ENCODE data around the gene RPS16.

Gene RPS16

DNA sequence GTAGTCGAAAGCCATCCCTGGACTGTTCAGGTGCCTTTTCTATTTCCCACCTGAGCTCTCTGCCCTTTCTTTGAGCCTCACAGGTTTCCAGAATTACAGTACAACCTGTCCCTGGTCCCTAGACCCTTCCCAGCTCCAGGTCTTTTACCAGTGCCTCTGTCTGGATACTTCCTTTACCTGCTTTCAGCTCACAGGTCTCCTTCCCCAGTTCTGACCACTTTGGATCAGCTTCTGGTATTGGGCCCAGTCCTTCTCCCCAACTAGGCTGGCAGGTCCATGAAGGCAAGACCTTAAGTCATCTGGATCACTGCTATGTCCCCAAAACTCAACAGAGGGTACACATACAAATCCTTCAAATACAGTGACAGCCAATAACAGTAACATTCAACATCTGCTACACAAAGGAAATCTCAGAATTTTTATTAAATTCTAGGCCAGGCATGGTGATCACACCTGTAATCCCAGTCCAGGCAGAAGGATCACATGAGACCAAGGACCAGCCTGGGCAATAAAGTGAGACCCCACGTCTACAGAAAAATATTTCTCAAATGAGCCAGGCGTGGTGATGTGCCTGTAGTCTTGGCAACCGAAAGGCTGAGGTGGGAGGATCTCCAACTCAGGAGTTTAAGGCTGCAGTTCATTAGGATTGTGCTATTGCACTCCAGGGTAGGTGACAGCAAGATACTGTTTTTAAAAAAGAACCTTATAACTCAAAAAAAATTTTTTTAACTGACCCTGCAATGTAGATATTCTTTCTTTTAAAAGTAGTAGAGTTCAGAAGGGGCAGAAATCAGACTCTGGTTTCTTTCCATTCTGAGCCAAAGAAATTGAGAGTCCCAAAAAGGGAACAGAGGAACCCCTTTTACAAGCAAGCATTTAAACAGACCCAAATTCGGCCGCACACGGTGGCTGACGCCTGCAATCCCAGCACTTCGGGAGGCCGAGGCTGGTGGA is 1.3 kb downstream of the RPS16 start:
- H3K36me3 ChIP-seq, result peaks cover 19% of the 10 kb centered on the region
- H3K9me3 ChIP-seq, result no peaks in the 10 kb centered on the region
- H3K4me3 ChIP-seq (ENCODE audit: low read depth in 1 of 2, low read length in 1 of 2), result peak overlapping the region; percentile 86 to 93
- peaks cover 16 to 29% of the 10 kb centered on the region in 2 experiments for H3K4me1 ChIP-seq (ENCODE audit: control insufficient read depth in 1 of 2, insufficient read depth in 1 of 2, low read depth in 1 of 2, low read length in 1 of 2)
- no peak for TF ChIP-seq CTCF (IDR thresholded peaks at IDR 0.05)
- H3K27ac ChIP-seq, result no peak overlapping the region
- peaks cover 11% of the 10 kb centered on the region for H3K27me3 ChIP-seq

DNA sequence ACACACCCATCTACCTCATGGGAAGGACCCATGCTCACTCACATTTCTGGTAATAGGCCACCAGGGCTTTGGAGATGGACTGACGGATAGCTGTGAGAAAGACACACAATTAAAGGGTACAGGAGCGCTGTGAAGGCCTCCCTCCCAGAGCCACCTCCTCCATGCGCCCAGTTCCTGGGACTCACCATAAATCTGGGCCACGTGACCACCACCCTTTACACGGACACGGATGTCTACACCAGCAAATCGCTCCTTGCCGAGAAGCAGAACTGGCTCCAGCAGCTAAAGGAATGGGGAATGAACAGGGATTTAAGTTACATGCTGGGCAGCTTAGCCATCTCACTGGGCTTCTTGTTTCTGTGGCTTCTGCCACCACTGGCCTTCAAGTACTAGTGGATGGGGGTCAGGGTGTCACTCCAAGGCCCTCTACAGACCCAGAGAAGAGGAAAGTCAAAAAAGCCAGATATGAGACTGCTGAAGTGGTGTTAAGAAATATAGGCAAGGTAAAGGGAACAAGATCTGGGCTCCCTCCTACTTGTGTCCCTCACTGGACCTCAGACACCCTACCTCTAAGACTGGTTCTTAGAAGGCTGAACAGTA is 2.2 kb downstream of the RPS16 start:
- Histone ChIP-seq H3K4me1 (ENCODE audit: control insufficient read depth in 1 of 2, insufficient read depth in 1 of 2, low read depth in 1 of 2, low read length in 1 of 2) (peaks cover 16 to 29% of the 10 kb centered on the region in 2 experiments), H3K4me3 (ENCODE audit: low read depth in 1 of 2, low read length in 1 of 2) (no peak overlapping the region)

GRCh38 chr19:39432677-39433025 is 3.1 kb downstream of the RPS16 start:
- Histone ChIP-seq H3K27me3 (peaks cover 15% of the 10 kb centered on the region), H3K27ac (no peak overlapping the region), H3K36me3 (peaks cover 19% of the 10 kb centered on the region), H3K9me3 (no peaks in the 10 kb centered on the region), H3K4me1 (ENCODE audit: control insufficient read depth in 1 of 2, insufficient read depth in 1 of 2, low read depth in 1 of 2, low read length in 1 of 2) (peaks cover 16 to 29% of the 10 kb centered on the region in 2 experiments), H3K4me3 (ENCODE audit: low read depth in 1 of 2, low read length in 1 of 2) (no peak overlapping the region)
- no peak for TF ChIP-seq CTCF (IDR thresholded peaks at IDR 0.05)

More for the DNA sequence above, 2.2 kb downstream of the RPS16 start:
- Histone ChIP-seq H3K27me3 (peaks cover 14% of the 10 kb centered on the region), H3K9me3 (no peaks in the 10 kb centered on the region), H3K27ac (no peak overlapping the region), H3K36me3 (peaks cover 19% of the 10 kb centered on the region)
- no peak for TF ChIP-seq CTCF (IDR thresholded peaks at IDR 0.05)

DNA sequence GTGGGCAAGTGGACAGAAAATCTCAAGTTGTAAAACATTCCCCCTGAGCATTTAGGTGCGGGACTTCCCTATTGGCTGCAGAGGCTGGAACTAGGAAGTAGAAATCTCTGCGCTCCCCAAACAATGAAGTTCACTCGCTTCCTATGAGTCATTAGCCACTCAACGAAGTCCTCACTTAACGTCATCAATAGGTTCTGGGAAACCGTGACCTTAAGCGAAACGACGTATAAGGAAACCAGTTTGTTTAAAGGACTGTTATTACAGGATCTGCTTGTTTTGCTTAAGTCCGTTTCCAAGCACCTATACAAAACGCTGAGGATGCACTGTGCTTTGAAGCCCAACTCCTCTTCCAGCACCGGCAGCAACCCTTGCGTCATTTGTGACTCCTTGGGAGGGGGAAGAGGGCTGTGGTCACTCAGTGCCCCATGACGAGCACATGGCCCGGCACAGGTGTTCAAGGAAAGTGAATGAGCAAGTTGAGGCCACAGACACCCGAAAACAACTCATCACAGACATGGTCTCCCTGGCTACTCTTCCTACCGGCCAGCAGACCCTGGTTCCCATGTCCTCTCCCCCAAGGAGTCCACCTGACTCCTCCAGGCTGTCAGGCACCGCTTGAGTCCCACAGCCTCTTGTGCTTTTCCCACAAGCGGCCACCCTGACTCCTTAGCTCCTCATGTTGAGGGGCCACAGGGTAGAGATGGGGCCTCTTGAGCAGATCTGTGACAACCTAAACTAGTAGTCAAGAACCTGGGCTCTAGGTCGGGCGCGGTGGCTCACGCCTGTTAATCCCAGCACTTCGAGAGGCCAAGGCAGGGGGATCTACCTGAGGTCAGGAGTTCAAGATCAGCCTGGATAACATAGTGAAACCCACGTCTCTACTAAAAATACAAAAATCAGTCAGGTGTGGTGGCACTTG is 4.8 kb downstream of the RPS16 start:
- Histone ChIP-seq H3K36me3 (peaks cover 19% of the 10 kb centered on the region), H3K27ac (peak overlapping the region; percentile 63)
- no peak for TF ChIP-seq CTCF (IDR thresholded peaks at IDR 0.05)

More for the DNA sequence above, 4.8 kb downstream of the RPS16 start:
- H3K27me3 ChIP-seq, result peaks cover 14% of the 10 kb centered on the region
- H3K4me3 ChIP-seq (ENCODE audit: low read depth in 1 of 2, low read length in 1 of 2), result peak overlapping the region in 1 of 2 experiments; percentile 43
- H3K9me3 ChIP-seq, result no peaks in the 10 kb centered on the region
- H3K4me1 ChIP-seq (ENCODE audit: control insufficient read depth in 1 of 2, insufficient read depth in 1 of 2, low read depth in 1 of 2, low read length in 1 of 2), result peaks cover 10 to 22% of the 10 kb centered on the region in 2 experiments

All from neutrophil (primary cell).